Ascending aorta (tissue), 2 donors: ENCODE results near the gene AKT1S1. TPM values are rescaled to one million over a fixed set of nuclear protein-coding genes. Genes with fewer than 3 reads are reported as not detected.
"Not testable (repeated sequence)": the region's sequence is repeated elsewhere in the genome, so short reads cannot be mapped to it uniquely, and the experiment has no call there.

Experiments used
- DNase-seq, 2 donors: peaks; one replicate each; pipeline ENCODE4 v3.0.0-alpha.2; 2019; ENCODE audit warnings: low spot score in 2 of 2
- H3K27ac ChIP-seq, 2 donors: fragments of 200-600 bp; sonication (generic); one replicate each; pipeline ENCODE4 v1.5.1; 2016 to 2017; ENCODE audit warnings: mild to moderate bottlenecking in 1 of 2
- H3K27me3 ChIP-seq: fragments of 200-600 bp; sonication (generic); one replicate; pipeline ENCODE4 v1.5.1; 2017
- H3K36me3 ChIP-seq, 2 donors: fragments of 200-600 bp; sonication (generic); one replicate each; pipeline ENCODE4 v1.5.1; 2016
- H3K4me1 ChIP-seq, 2 donors: fragments of 200-600 bp; sonication (generic); one replicate each; pipeline ENCODE4 v1.5.1; 2016 to 2017; ENCODE audit warnings: mild to moderate bottlenecking in 1 of 2
- H3K4me3 ChIP-seq, 2 donors: fragments of 200-600 bp; sonication (generic); one replicate each; pipeline ENCODE4 v1.5.1; 2016 to 2017; ENCODE audit warnings: mild to moderate bottlenecking in 1 of 2
- H3K9me3 ChIP-seq, 2 donors: fragments of 200-600 bp; sonication (generic); one replicate each; pipeline ENCODE4 v1.5.1; 2016
- intact Hi-C: fragments of 100-400 bp; cut with DNase I; formaldehyde crosslinking; loops from one replicate; pipeline ENCODE4 v1.15.1; 2023
- total RNA-seq: library from RNA; depleted of rRNA; stranded (reverse); fragments of >200 nt; gene quantifications from one replicate; pipeline ENCODE4 v1.1.0, GENCODE V29; 2016
- TF ChIP-seq, protein P1 (sequence below), 3 experiments: fragments of 200-600 bp in 2 of 3; fragments of 450-650 bp in 1 of 3; sonication (generic) in 2 of 3; IDR thresholded peaks; one replicate each; pipeline ENCODE4 v1.5.1; 2016 to 2019; ENCODE audit warnings: antibody characterized with exemption in 3 of 3, mild to moderate bottlenecking in 1 of 3, moderate library complexity in 1 of 3

The AKT1S1 gene
- total RNA-seq, 1 donor from 2014 or later: 12.8 TPM

DNA sequence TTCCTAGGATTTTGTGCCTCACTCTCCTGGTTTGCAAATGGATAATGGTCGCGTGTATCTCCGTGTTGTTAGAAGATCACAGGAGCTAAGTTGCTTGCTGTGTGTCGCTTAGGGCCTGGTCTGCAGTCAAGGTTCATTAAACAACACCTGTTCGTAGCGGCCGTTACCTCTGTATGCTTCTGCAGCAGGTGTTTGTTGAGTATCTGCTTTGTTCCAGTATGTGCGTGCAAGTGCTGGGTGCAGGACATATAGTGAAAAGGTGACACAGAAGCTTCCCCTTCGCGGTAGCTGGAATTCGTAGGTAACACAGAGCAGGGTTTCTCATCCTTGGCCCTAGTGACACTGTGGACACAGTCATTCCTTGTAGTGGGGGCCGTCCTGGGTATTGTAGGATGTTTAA is 53.7 kb downstream of the AKT1S1 start:
- TF ChIP-seq, protein P1, sequence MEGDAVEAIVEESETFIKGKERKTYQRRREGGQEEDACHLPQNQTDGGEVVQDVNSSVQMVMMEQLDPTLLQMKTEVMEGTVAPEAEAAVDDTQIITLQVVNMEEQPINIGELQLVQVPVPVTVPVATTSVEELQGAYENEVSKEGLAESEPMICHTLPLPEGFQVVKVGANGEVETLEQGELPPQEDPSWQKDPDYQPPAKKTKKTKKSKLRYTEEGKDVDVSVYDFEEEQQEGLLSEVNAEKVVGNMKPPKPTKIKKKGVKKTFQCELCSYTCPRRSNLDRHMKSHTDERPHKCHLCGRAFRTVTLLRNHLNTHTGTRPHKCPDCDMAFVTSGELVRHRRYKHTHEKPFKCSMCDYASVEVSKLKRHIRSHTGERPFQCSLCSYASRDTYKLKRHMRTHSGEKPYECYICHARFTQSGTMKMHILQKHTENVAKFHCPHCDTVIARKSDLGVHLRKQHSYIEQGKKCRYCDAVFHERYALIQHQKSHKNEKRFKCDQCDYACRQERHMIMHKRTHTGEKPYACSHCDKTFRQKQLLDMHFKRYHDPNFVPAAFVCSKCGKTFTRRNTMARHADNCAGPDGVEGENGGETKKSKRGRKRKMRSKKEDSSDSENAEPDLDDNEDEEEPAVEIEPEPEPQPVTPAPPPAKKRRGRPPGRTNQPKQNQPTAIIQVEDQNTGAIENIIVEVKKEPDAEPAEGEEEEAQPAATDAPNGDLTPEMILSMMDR (IDR thresholded peaks at IDR 0.05): no peak
- Histone ChIP-seq H3K27ac (no peak overlapping the region), H3K4me1 (peaks cover 0 to 11% of the 10 kb centered on the region in 2 donors), H3K36me3 (peaks cover 12 to 24% of the 10 kb centered on the region in 2 donors), H3K4me3 (no peak overlapping the region), H3K9me3 (no peaks in the 10 kb centered on the region), H3K27me3 (no peaks in the 10 kb centered on the region)
- intact Hi-C loops: no loop called here
- DNase-seq: no peak

DNA sequence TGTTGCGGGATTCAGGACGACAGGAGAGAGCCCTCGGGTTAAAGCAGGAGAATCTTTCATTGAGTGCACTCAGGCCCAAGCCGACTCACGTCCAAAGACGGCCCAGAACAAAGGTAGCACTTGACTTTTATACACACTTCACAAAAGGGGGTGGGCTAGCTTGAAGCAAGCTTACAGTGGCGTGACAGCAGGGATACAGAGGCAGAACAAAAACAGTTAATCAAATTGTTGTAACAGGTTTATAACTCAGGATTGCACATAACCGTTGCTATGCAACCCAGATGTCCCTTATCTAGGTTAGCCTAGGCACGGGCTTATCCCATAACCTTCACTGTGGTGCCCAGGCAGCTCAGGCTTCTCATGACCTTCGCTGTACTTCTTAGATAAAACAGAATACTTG is 57.0 kb downstream of the AKT1S1 start:
- no peak for DNase-seq
- TF ChIP-seq, protein P1 (IDR thresholded peaks at IDR 0.05): no peak
- Histone ChIP-seq H3K4me3 (no peak overlapping the region), H3K27ac (no peak overlapping the region), H3K4me1 (peaks cover 0 to 18% of the 10 kb centered on the region in 2 donors), H3K27me3 (no peaks in the 10 kb centered on the region), H3K9me3 (no peaks in the 10 kb centered on the region), H3K36me3 (peaks cover 4 to 14% of the 10 kb centered on the region in 2 donors)
- intact Hi-C loops: no loop called here

DNA sequence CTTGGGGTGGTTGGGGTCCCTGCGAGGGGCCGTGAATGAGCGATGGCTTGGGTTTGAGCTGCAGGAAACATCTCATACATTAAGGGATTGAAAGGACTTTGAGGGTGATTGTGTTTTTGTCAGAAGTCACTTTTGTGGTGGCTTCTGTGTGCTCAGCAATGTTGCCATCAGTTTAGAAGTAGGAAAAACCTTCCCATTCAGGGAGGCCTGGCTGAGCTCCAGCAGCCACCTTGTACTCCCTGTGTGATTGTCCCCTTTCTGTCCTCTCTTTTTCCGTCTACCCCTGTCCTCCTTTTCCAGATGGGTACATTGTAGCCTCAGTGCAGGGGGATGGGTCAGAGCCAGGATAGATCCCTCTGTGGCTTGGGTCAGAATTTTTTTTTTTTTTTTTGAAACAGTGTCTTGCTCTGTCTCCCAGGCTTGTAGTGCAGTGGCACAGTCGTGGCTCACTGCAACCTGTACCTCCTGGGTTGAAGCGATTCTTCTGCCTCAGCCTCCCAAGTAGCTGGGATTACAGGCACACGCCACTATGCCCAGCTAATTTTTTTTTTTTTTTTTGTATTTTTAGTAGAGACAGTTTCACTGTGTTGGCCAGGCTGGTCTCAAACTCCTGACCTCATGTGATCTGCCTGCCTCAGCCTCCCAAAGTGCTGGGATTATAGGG is 57.6 kb downstream of the AKT1S1 start:
- not testable (repeated sequence) for H3K27ac ChIP-seq
- peak overlapping the region; percentile 78 to 85 for H3K4me3 ChIP-seq

More for the DNA sequence above, 57.6 kb downstream of the AKT1S1 start:
- H3K4me1 ChIP-seq: peaks cover 0 to 18% of the 10 kb centered on the region in 2 donors
- intact Hi-C loops: loop anchor here (2.0 kb wide), 1 partner anchor 143 kb away; the partner anchor contains the start of gene PRMT1
- not testable (repeated sequence) for H3K27me3 ChIP-seq, H3K9me3 ChIP-seq, DNase-seq
- peaks cover 4 to 14% of the 10 kb centered on the region in 2 donors for H3K36me3 ChIP-seq

Other genes with a start within 250 kb of the AKT1S1 start
- gene RRAS, start 237.2 kb downstream of the AKT1S1 start, total RNA-seq: 161 TPM
- gene SCAF1, start 235.1 kb downstream of the AKT1S1 start, total RNA-seq: 72.2 TPM
- 75.9 TPM for gene IRF3, start 211.5 kb downstream of the AKT1S1 start, total RNA-seq
- 0.64 TPM for gene BCL2L12, start 211.4 kb downstream of the AKT1S1 start, total RNA-seq
- 271 TPM for gene PRMT1, start 200.1 kb downstream of the AKT1S1 start, total RNA-seq
- 9.8 TPM for gene ADM5, start 187.8 kb downstream of the AKT1S1 start, total RNA-seq
- 12.3 TPM for gene CPT1C, start 186.2 kb downstream of the AKT1S1 start, total RNA-seq
- not detected for gene TSKS, start 114.0 kb downstream of the AKT1S1 start, total RNA-seq
- 249 TPM for gene AP2A1, start 110.4 kb downstream of the AKT1S1 start, total RNA-seq
- 22.1 TPM for gene FUZ, start 64.1 kb downstream of the AKT1S1 start, total RNA-seq
- gene MED25, start 59.1 kb downstream of the AKT1S1 start, total RNA-seq: 54.0 TPM
- gene PTOV1, start 26.2 kb downstream of the AKT1S1 start, total RNA-seq: 163 TPM
- 46.3 TPM for gene PNKP, start 9.8 kb downstream of the AKT1S1 start, total RNA-seq
- gene TBC1D17, start 347 bp upstream of the AKT1S1 start, total RNA-seq: 44.6 TPM
- 0.96 TPM for gene IL4I1, start 19.5 kb upstream of the AKT1S1 start, total RNA-seq
- gene ATF5, start 51.9 kb upstream of the AKT1S1 start, total RNA-seq: 4.3 TPM
- 38.8 TPM for gene NUP62, start 52.1 kb upstream of the AKT1S1 start, total RNA-seq
- 12.7 TPM for gene SIGLEC11, start 83.8 kb upstream of the AKT1S1 start, total RNA-seq
- 27.6 TPM for gene VRK3, start 148.0 kb upstream of the AKT1S1 start, total RNA-seq
- 3.4 TPM for gene ZNF473, start 148.7 kb upstream of the AKT1S1 start, total RNA-seq